Amygdala (tissue), 56 donors: Measurements from ENCODE around the gene CTH.
"Not testable (repeated sequence)": the region's sequence is repeated elsewhere in the genome, so short reads cannot be mapped to it uniquely, and the experiment has no call there.

Experiments
- DNase-seq, 56 donors: peaks; one replicate each; lab custom pipeline; 2025; lab: John Stamatoyannopoulos, UW

CTH gene

GRCh38 chr1:70449049-70449448, 38.0 kb downstream of the CTH start:
- DNase-seq, result no peak

- DNase-seq, result not testable (repeated sequence)
Observed at GRCh38 chr1:70452164-70452939, 41.3 kb downstream of the CTH start.

GRCh38 chr1:70455291-70455690, 44.2 kb downstream of the CTH start:
- no peak for DNase-seq

GRCh38 chr1:70458131-70458530, 47.1 kb downstream of the CTH start:
- peak in 26 of 56 donors; percentile 2 to 77 (median 16) for DNase-seq

GRCh38 chr1:70459496-70460225, 48.6 kb downstream of the CTH start:
- DNase-seq, result no peak

GRCh38 chr1:70460740-70461713, 50.0 kb downstream of the CTH start:
- DNase-seq, result not testable (repeated sequence)

GRCh38 chr1:70462611-70463010, 51.5 kb downstream of the CTH start:
- no peak for DNase-seq

GRCh38 chr1:70465911-70466310, 54.8 kb downstream of the CTH start:
- no peak for DNase-seq

GRCh38 chr1:70467531-70467930, 56.5 kb downstream of the CTH start:
- DNase-seq, result no peak

- DNase-seq, result no peak
Observed at GRCh38 chr1:70468180-70468579, 57.1 kb downstream of the CTH start.

GRCh38 chr1:70469184-70469583, 58.1 kb downstream of the CTH start:
- not testable (repeated sequence) for DNase-seq

- DNase-seq, result no peak
Observed at GRCh38 chr1:70475023-70475422, 64.0 kb downstream of the CTH start.

GRCh38 chr1:70477090-70477489, 66.0 kb downstream of the CTH start:
- DNase-seq, result no peak

GRCh38 chr1:70477905-70478304, 66.8 kb downstream of the CTH start:
- not testable (repeated sequence) for DNase-seq

GRCh38 chr1:70483342-70483741, 72.3 kb downstream of the CTH start:
- DNase-seq, result no peak

- no peak for DNase-seq
Observed at GRCh38 chr1:70485624-70486023, 74.6 kb downstream of the CTH start.

- no peak for DNase-seq
Observed at GRCh38 chr1:70486676-70487458, 75.8 kb downstream of the CTH start.

GRCh38 chr1:70487459-70487815, 76.4 kb downstream of the CTH start:
- no peak for DNase-seq

- DNase-seq, result peak in 12 of 56 donors; percentile 1 to 55 (median 10)
Observed at GRCh38 chr1:70487910-70488665, 77.0 kb downstream of the CTH start.
